Measurements from ENCODE around the gene F2RL1. TPM values are rescaled to one million over a fixed set of nuclear protein-coding genes. Genes with fewer than 3 reads are reported as not detected.
"Not testable (repeated sequence)": the region's sequence is repeated elsewhere in the genome, so short reads cannot be mapped to it uniquely, and the experiment has no call there.

F2RL1 gene
- total RNA-seq, 2 donors from 2014 or later: not detected

DNA sequence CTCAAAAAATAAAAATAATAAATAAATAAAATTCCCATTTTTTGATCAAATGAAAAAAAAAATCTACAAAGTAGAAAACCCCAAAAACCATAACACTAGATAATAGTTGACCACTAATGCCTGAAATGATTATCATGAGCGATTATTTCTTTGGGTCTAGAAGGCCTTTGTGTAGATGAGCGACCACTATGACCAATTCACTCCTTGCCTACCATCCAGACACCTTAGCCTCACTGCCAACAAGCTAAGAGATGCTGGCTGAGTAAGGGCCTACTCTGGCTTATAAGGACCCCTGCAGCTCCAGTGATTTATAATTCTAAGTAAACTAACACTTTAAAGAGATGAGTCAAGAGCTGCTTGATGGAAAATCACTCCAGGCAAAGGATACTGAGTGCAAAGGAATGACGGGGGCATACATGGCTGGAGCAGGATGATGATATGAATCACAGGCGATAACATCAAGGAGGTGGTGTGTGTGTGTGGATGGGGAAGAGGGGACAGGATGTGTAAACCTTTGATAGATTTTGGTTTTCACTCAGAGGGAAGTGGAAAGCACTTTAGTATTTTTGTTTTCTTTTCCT is 4.8 kb upstream of the F2RL1 start:
- DNase-seq (ENCODE audit: low spot score) (no peak), ATAC-seq (no peak)
- Mint-ChIP-seq H3K27ac (no peak overlapping the region), H3K4me3 (no peak overlapping the region), H3K9me3 (no peaks in the 10 kb centered on the region), H3K4me1 (ENCODE audit: low read depth in 2 of 2) (peaks cover 5 to 6% of the 10 kb centered on the region in 2 donors), H3K27me3 (peaks cover 15 to 31% of the 10 kb centered on the region in 2 donors), H3K36me3 (no peaks in the 10 kb centered on the region)

DNA sequence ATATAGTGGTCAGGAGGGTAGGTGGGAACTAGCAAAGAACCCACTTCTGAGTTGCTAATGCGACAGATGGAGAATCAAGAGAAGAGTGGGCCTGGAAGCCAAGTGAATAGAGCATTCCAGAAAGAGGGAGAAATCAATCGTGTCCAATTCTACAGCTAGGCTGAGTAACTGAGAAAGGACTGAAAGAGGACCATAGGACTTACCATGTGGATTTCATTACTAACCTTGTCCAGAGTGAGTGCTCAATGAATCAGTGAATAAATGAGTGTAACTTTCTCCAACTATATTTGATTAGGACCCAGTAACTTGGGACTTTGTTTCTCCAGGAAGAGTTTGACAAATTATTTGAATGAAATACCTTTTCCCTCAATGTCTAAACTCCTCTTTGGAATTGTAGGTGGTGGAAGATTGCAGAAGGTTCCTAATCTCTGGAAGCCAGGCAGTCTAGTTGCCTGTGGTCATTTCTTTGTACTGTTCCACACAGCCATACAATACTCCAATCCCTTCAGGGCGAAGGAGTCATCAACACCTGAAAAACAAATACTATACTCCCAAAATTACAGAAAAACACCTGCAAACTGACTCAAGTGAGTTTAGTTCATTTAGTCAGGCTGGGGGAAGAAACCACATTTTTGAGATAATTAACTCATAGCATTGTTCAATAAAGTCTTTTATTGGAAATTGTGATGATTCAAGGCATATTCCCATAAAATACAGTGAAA is 2.6 kb upstream of the F2RL1 start:
- peaks cover 5 to 6% of the 10 kb centered on the region in 2 donors for H3K4me1 Mint-ChIP-seq (ENCODE audit: low read depth in 2 of 2)
- ATAC-seq (no peak), DNase-seq (ENCODE audit: low spot score) (no peak)
- H3K36me3 Mint-ChIP-seq: no peaks in the 10 kb centered on the region
- H3K27me3 Mint-ChIP-seq: peaks cover 21 to 45% of the 10 kb centered on the region in 2 donors
- no peaks in the 10 kb centered on the region for H3K9me3 Mint-ChIP-seq
- H3K27ac Mint-ChIP-seq: no peak overlapping the region
- no peak overlapping the region for H3K4me3 Mint-ChIP-seq

- H3K36me3 Mint-ChIP-seq: no peaks in the 10 kb centered on the region
- peak overlapping the region; percentile 20 for H3K4me3 Mint-ChIP-seq
- no peaks in the 10 kb centered on the region for H3K9me3 Mint-ChIP-seq
- H3K27me3 Mint-ChIP-seq: peaks cover 25 to 55% of the 10 kb centered on the region in 2 donors
- ATAC-seq: peak; percentile 7 to 30
- no peak for DNase-seq (ENCODE audit: low spot score)
- peaks cover 5 to 6% of the 10 kb centered on the region in 2 donors for H3K4me1 Mint-ChIP-seq (ENCODE audit: low read depth in 2 of 2)
- H3K27ac Mint-ChIP-seq: no peak overlapping the region
Measured at GRCh38 chr5:76819851-76820525, 1.2 kb downstream of the F2RL1 start.

GRCh38 chr5:76820526-76820890 is 1.7 kb downstream of the F2RL1 start:
- H3K27me3 Mint-ChIP-seq: peaks cover 24 to 52% of the 10 kb centered on the region in 2 donors
- DNase-seq (ENCODE audit: low spot score): no peak
- H3K36me3 Mint-ChIP-seq: no peaks in the 10 kb centered on the region
- H3K9me3 Mint-ChIP-seq: no peaks in the 10 kb centered on the region
- H3K27ac Mint-ChIP-seq: no peak overlapping the region
- H3K4me3 Mint-ChIP-seq: no peak overlapping the region
- ATAC-seq: no peak
- H3K4me1 Mint-ChIP-seq (ENCODE audit: low read depth in 2 of 2): peaks cover 5 to 6% of the 10 kb centered on the region in 2 donors

GRCh38 chr5:76821136-76821535 is 2.3 kb downstream of the F2RL1 start:
- ATAC-seq (no peak), DNase-seq (ENCODE audit: low spot score) (no peak)
- no peak overlapping the region for H3K4me3 Mint-ChIP-seq
- no peak overlapping the region for H3K27ac Mint-ChIP-seq
- H3K4me1 Mint-ChIP-seq (ENCODE audit: low read depth in 2 of 2): peaks cover 5 to 6% of the 10 kb centered on the region in 2 donors
- H3K36me3 Mint-ChIP-seq: no peaks in the 10 kb centered on the region
- no peaks in the 10 kb centered on the region for H3K9me3 Mint-ChIP-seq
- H3K27me3 Mint-ChIP-seq: peaks cover 25 to 52% of the 10 kb centered on the region in 2 donors

GRCh38 chr5:76822105-76822731 is 3.4 kb downstream of the F2RL1 start:
- not testable (repeated sequence) for H3K27ac Mint-ChIP-seq; H3K36me3 Mint-ChIP-seq; H3K4me3 Mint-ChIP-seq; DNase-seq (ENCODE audit: low spot score); H3K4me1 Mint-ChIP-seq (ENCODE audit: low read depth in 2 of 2); ATAC-seq; H3K9me3 Mint-ChIP-seq
- peaks cover 26 to 44% of the 10 kb centered on the region in 2 donors for H3K27me3 Mint-ChIP-seq

DNA sequence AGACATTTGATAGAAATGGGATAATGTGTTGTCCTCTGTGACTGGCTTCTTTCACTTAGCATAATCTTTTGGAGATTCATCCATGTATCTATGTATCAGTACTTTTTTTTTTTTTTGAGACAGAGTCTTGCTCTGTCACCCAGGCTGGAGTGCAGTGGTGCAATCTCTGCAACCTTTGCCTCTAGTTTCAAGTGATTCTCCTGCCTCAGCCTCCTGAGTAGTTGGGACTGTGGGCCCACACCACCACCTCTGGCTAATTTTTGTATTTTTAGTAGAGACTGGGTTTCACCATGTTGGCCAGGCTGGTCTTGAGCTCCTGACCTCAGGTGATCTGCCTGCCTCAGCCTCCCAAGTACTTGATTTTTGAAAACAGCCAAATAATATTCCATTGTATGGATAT is 7.6 kb downstream of the F2RL1 start:
- not testable (repeated sequence) for H3K4me3 Mint-ChIP-seq; DNase-seq (ENCODE audit: low spot score); H3K27ac Mint-ChIP-seq; H3K9me3 Mint-ChIP-seq; H3K4me1 Mint-ChIP-seq (ENCODE audit: low read depth in 2 of 2); ATAC-seq; H3K36me3 Mint-ChIP-seq
- H3K27me3 Mint-ChIP-seq: peaks cover 10 to 19% of the 10 kb centered on the region in 2 donors

- peak in 1 of 2 donors; percentile 76 for ATAC-seq
- peaks cover 0 to 8% of the 10 kb centered on the region in 2 donors for H3K4me1 Mint-ChIP-seq (ENCODE audit: low read depth in 2 of 2)
- no peak for DNase-seq (ENCODE audit: low spot score)
- H3K4me3 Mint-ChIP-seq: no peak overlapping the region
- no peaks in the 10 kb centered on the region for H3K36me3 Mint-ChIP-seq
- no peak overlapping the region for H3K27ac Mint-ChIP-seq
- no peaks in the 10 kb centered on the region for H3K9me3 Mint-ChIP-seq
- H3K27me3 Mint-ChIP-seq: peaks cover 1 to 9% of the 10 kb centered on the region in 2 donors
Measured at GRCh38 chr5:76831110-76831452, 12.3 kb downstream of the F2RL1 start.

DNA sequence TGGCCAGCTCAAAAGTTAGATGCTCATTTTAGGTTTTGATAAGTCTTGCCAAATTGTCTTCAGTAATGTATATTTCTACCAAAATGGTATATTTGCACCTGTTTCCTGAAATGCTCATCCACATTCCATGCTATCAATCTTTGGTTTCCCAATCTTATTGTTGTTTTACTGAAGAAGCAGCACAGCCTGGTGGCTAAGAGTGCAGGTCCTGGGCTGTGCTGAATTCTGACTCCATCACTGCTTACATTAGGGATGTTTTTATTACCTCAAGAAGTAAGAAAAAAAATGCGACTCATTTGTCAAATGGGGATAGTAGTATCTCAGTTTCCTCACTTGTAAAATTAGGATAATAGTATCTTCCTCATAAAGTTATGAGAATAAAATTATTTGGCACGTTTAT is 17.4 kb downstream of the F2RL1 start:
- no peaks in the 10 kb centered on the region for H3K9me3 Mint-ChIP-seq
- H3K4me1 Mint-ChIP-seq (ENCODE audit: low read depth in 2 of 2): peaks cover 0 to 5% of the 10 kb centered on the region in 2 donors
- H3K27ac Mint-ChIP-seq: no peak overlapping the region
- ATAC-seq (no peak), DNase-seq (ENCODE audit: low spot score) (no peak)
- no peaks in the 10 kb centered on the region for H3K36me3 Mint-ChIP-seq
- peaks cover 0 to 6% of the 10 kb centered on the region in 2 donors for H3K27me3 Mint-ChIP-seq
- no peak overlapping the region for H3K4me3 Mint-ChIP-seq

DNA sequence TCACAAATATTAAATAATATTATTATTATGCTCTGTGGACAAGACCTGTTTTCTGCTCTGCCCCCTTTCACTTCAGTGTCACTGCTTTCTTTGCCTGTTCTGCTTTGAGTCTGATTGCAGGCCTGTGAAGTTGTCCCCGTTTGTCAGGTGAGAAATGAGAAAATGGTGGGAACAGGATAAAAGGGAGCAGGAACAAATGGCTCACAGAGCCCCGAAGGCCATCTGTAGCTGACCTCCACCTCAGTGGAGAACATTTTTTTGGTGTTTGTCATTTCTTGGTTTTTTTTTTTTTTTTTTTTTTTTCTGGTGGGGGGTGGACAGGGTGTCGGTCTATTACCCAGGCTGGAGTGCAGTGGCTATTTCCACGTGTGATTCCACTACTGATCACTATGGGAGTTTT is 17.8 kb downstream of the F2RL1 start:
- H3K27ac Mint-ChIP-seq: no peak overlapping the region
- ATAC-seq: no peak
- H3K36me3 Mint-ChIP-seq: no peaks in the 10 kb centered on the region
- no peak overlapping the region for H3K4me3 Mint-ChIP-seq
- H3K9me3 Mint-ChIP-seq: no peaks in the 10 kb centered on the region
- no peak for DNase-seq (ENCODE audit: low spot score)
- peaks cover 0 to 6% of the 10 kb centered on the region in 2 donors for H3K27me3 Mint-ChIP-seq
- peaks cover 0 to 3% of the 10 kb centered on the region in 2 donors for H3K4me1 Mint-ChIP-seq (ENCODE audit: low read depth in 2 of 2)

- Mint-ChIP-seq H3K27me3 (peaks cover 3 to 13% of the 10 kb centered on the region in 2 donors), H3K27ac (no peak overlapping the region), H3K36me3 (no peaks in the 10 kb centered on the region), H3K4me3 (no peak overlapping the region), H3K9me3 (no peaks in the 10 kb centered on the region), H3K4me1 (ENCODE audit: low read depth in 2 of 2) (no peaks in the 10 kb centered on the region)
- no peak for DNase-seq (ENCODE audit: low spot score)
- no peak for ATAC-seq
Measured at GRCh38 chr5:76838481-76839261, 19.8 kb downstream of the F2RL1 start.

- Mint-ChIP-seq H3K4me1 (ENCODE audit: low read depth in 2 of 2) (no peaks in the 10 kb centered on the region), H3K27me3 (peaks cover 7 to 11% of the 10 kb centered on the region in 2 donors), H3K9me3 (no peaks in the 10 kb centered on the region), H3K4me3 (no peak overlapping the region), H3K27ac (no peak overlapping the region), H3K36me3 (no peaks in the 10 kb centered on the region)
- DNase-seq (ENCODE audit: low spot score) (no peak), ATAC-seq (no peak)
Measured at GRCh38 chr5:76841361-76841760, 22.5 kb downstream of the F2RL1 start.

DNA sequence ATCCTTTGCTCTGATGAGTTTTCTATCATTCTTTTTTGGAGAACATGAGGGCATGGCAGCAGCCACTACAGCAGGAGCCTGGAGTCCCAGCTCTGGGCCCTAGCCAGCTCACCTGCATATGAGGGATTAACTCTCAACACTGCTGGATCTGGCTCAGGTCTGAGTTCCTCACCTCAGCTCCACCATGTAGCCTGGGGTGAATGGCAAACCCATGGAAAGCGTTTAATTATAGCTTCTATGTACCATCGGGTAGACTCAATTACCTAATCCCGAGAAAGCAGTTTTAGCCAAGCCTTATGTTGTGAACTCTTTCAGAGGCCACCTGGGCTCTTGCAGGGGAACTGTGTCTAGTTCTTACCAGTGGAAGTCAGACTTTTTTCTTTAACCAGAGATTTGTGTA is 27.1 kb downstream of the F2RL1 start:
- no peak for ATAC-seq
- Mint-ChIP-seq H3K4me1 (ENCODE audit: low read depth in 2 of 2) (peaks cover 6 to 10% of the 10 kb centered on the region in 2 donors), H3K36me3 (no peaks in the 10 kb centered on the region), H3K27me3 (peaks cover 7 to 11% of the 10 kb centered on the region in 2 donors), H3K9me3 (no peaks in the 10 kb centered on the region), H3K27ac (no peak overlapping the region), H3K4me3 (no peak overlapping the region)
- no peak for DNase-seq (ENCODE audit: low spot score)
